ENCODE results near the gene GPR142.

GRCh38 chr17:74361230-74362068 is 5.9 kb upstream of the GPR142 start, which contains the start of gene BTBD17:
- TF ChIP-seq ZNF8 (CRISPR knock-in tag; IDR thresholded peaks at IDR 0.05) (no peak), CSRNP3 (CRISPR knock-in tag; IDR thresholded peaks at IDR 0.05) (no peak), ESRRG (CRISPR knock-in tag; IDR thresholded peaks at IDR 0.05) (no peak), ARNTL (CRISPR knock-in tag; IDR thresholded peaks at IDR 0.05; ENCODE audit: borderline replicate concordance, low read depth) (no peak), ZNF70 (CRISPR knock-in tag; IDR thresholded peaks at IDR 0.05) (no peak), ZFP3 (CRISPR knock-in tag; IDR thresholded peaks at IDR 0.05) (no peak), BACH2 (CRISPR knock-in tag; IDR thresholded peaks at IDR 0.05; ENCODE audit: borderline replicate concordance) (no peak), RARB (CRISPR knock-in tag; IDR thresholded peaks at IDR 0.05) (no peak), ZNF565 (CRISPR knock-in tag; conservative IDR thresholded peaks at IDR 0.05; ENCODE audit: low read depth) (no peak), ZFP30 (CRISPR knock-in tag; IDR thresholded peaks at IDR 0.05) (no peak), TOX (CRISPR knock-in tag; IDR thresholded peaks at IDR 0.05; ENCODE audit: borderline replicate concordance) (no peak)
- TF ChIP-seq, protein P1, sequence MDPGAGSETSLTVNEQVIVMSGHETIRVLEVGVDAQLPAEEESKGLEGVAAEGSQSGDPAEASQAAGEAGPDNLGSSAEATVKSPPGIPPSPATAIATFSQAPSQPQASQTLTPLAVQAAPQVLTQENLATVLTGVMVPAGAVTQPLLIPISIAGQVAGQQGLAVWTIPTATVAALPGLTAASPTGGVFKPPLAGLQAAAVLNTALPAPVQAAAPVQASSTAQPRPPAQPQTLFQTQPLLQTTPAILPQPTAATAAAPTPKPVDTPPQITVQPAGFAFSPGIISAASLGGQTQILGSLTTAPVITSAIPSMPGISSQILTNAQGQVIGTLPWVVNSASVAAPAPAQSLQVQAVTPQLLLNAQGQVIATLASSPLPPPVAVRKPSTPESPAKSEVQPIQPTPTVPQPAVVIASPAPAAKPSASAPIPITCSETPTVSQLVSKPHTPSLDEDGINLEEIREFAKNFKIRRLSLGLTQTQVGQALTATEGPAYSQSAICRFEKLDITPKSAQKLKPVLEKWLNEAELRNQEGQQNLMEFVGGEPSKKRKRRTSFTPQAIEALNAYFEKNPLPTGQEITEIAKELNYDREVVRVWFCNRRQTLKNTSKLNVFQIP (CRISPR knock-in tag; IDR thresholded peaks at IDR 0.05; ENCODE audit: borderline replicate concordance, low read depth), result no peak
- TF ChIP-seq, protein P2, sequence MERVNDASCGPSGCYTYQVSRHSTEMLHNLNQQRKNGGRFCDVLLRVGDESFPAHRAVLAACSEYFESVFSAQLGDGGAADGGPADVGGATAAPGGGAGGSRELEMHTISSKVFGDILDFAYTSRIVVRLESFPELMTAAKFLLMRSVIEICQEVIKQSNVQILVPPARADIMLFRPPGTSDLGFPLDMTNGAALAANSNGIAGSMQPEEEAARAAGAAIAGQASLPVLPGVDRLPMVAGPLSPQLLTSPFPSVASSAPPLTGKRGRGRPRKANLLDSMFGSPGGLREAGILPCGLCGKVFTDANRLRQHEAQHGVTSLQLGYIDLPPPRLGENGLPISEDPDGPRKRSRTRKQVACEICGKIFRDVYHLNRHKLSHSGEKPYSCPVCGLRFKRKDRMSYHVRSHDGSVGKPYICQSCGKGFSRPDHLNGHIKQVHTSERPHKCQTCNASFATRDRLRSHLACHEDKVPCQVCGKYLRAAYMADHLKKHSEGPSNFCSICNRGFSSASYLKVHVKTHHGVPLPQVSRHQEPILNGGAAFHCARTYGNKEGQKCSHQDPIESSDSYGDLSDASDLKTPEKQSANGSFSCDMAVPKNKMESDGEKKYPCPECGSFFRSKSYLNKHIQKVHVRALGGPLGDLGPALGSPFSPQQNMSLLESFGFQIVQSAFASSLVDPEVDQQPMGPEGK (CRISPR knock-in tag; IDR thresholded peaks at IDR 0.05; ENCODE audit: borderline replicate concordance), result no peak
- TF ChIP-seq, protein P3, sequence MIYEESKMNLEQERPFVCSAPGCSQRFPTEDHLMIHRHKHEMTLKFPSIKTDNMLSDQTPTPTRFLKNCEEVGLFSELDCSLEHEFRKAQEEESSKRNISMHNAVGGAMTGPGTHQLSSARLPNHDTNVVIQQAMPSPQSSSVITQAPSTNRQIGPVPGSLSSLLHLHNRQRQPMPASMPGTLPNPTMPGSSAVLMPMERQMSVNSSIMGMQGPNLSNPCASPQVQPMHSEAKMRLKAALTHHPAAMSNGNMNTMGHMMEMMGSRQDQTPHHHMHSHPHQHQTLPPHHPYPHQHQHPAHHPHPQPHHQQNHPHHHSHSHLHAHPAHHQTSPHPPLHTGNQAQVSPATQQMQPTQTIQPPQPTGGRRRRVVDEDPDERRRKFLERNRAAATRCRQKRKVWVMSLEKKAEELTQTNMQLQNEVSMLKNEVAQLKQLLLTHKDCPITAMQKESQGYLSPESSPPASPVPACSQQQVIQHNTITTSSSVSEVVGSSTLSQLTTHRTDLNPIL (CRISPR knock-in tag; IDR thresholded peaks at IDR 0.05; ENCODE audit: low read depth), result no peak
